GM21360 (cell line): ENCODE measurements around the gene LPIN1.
"Not testable (repeated sequence)": the region's sequence is repeated elsewhere in the genome, so short reads cannot be mapped to it uniquely, and the experiment has no call there.

ENCODE experiments used
- ATAC-seq: cut with Tn5 transposase; IDR thresholded peaks from one replicate; pipeline ENCODE4 v1.9.1; 2021; ENCODE audit warnings: mild to moderate bottlenecking, moderate library complexity; ENCODE audit not compliant: unreplicated experiment

The LPIN1 gene

GRCh38 chr2:11759182-11759975 is 12.9 kb downstream of the LPIN1 start:
- not testable (repeated sequence) for ATAC-seq

DNA sequence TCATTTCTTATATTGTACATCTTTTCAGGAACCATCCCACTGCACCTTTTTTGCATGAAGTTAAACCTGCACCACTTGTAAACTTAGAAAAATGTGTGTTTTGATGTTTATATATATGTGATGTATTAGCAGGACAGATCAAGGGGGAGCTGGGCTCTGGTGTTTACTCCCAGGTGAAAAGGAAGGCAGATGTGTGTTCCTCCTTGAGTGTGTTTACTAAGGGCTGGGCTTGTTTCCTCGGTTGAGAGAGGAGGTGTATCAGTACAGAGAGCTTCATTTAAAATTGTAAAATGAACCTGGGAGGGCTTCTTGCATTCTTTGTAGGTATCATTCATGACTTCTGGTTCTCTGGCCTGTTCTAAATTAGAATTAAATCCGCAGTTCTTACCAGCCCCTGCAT is 14.8 kb downstream of the LPIN1 start:
- ATAC-seq: no peak

DNA sequence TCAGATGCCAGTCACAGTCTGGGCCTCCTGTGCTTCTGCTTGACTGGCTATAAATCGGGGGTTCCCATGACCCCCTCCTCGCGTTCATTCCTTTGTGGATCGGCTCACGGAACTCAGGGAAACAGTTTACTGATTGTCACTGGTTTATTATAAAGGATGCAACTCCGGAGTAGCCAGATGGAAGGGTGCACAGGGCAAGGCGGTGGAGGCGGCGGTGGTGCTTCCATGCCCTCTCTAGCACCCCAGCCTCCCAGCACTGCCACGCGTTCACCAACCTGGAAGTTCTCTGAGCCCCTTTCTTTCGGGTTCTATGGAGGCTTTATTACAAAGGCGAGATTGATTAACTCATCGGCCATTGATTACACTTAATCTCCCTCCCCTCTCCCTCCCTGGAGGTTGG is 15.6 kb downstream of the LPIN1 start:
- ATAC-seq: no peak

GRCh38 chr2:11762799-11763461 is 16.5 kb downstream of the LPIN1 start:
- ATAC-seq: no peak

- ATAC-seq: no peak
These were observed 17.9 kb downstream of the LPIN1 start for GRCh38 chr2:11764359-11764758.

GRCh38 chr2:11764920-11765319 is 18.5 kb downstream of the LPIN1 start:
- no peak for ATAC-seq

DNA sequence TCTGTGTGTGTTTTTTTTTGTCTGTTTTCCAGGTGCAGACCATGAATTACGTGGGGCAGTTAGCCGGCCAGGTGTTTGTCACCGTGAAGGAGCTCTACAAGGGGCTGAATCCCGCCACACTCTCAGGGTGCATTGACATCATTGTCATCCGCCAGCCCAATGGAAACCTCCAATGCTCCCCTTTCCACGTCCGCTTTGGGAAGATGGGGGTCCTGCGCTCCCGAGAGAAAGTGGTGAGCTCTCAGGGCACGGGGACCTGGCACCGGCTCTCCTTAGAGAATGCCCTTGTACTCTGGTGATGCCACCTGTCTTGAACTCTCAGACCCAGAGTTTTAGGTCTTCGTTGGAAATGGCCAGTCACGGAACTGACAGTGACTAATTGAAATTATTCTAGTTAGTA is 19.1 kb downstream of the LPIN1 start:
- ATAC-seq: no peak

DNA sequence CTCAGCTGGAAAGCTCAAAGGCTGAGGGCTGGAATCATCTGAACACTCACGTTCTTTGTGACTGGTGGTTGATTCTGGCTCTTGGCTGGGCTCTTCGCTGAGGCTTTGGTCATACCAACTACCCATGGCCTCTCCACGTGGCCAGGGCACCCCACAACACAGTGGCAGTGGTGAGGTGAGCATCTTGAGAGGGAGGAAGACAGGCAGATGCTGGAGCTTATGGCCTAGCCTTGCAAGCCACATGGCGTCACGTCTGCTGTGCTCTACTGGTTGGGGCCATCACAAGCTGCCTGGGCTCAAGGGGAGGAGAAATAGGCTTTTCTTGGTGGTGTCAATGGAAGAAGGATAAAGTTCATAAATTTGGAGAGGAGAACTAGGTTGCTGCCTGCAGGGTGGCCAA is 19.6 kb downstream of the LPIN1 start:
- no peak for ATAC-seq

DNA sequence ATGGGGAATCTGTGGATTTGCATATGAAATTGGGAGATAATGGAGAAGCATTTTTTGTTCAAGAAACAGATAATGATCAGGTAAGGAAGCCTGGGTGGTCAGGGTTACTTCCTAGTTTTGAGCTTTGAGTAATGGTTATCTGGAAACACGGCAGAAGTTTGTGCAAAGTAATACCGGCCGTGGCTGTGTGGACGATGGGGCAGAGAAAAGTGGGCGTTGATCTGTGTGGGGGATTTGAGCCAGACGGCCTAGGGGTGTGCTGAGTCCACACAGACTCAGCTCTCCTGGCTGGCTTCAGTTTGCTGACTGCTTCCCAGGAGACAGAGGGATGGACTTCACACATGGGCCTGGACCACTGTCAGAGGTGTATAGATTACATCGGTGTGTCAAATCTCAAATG is 21.3 kb downstream of the LPIN1 start:
- ATAC-seq: no peak

DNA sequence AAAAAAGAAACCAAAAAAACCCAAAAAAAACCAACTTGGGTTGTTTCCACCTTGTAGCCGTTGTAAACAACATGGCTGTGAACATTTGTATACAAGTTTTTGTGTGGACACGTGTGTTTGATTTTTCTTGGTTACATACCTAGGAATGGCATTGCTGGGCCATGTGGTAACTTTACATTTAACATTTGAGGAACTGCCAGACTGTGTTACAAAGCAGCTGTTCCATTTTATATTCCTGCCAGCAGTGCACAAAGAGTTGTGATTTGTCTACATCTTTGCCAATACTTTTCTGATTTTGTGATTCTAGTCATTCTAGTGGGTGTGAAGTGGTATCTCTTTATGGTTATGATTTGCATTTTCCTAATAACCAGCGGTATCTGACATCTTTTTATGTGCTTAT is 22.5 kb downstream of the LPIN1 start:
- no peak for ATAC-seq

- ATAC-seq: no peak
These were observed 23.1 kb downstream of the LPIN1 start for GRCh38 chr2:11769516-11769915.

DNA sequence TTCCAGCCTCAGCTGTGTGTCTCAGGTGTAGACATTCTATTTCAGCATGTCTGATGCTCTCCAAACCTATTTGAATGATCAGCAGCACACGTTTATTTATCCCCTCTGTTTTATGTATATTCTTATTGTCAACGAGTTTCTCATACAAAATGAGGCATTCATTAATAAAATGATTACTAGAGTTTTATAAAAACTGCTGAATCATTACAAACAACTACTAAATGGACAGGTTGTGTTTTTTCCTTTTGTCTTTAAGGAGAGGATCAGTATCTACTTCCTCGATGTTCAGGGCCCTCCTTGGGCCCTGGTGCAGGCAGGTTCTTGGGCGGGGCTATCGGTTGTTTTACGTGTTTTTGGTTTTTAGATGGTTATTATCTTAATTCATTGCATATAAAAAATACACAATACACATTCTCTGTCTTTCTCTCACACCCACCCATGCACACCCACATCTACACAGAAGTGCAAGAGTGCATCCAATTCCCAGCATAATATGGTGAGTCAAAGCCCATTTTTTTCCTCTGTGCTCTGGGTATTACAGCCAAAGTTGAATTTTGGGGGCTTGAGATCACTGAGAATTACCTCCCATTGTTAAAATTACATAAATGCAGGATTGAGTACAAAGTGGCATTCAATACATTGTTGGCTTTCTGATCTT is 24.2 kb downstream of the LPIN1 start:
- no peak for ATAC-seq

GRCh38 chr2:11771971-11772615 is 25.7 kb downstream of the LPIN1 start:
- ATAC-seq: no peak

DNA sequence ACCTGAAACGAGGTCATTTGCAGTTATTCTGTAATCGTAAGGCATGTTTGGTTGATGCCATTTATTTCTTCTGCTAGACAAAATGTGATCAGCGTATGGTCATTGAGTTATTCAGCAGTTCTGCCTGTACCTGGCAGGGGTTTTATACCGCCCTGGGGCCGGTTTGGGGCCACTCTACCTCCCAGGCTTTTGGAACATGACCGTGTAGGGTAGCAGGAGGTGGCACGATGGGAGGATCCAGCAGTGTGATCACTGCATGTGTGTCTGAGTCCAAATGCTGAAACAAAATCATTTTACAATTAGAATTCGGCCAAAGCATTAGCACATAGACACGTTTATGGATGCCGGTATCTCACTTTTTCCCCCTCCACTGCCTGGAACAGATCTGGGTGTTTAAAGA is 26.7 kb downstream of the LPIN1 start:
- no peak for ATAC-seq

- no peak for ATAC-seq
These were observed 27.5 kb downstream of the LPIN1 start for GRCh38 chr2:11773747-11774525.

DNA sequence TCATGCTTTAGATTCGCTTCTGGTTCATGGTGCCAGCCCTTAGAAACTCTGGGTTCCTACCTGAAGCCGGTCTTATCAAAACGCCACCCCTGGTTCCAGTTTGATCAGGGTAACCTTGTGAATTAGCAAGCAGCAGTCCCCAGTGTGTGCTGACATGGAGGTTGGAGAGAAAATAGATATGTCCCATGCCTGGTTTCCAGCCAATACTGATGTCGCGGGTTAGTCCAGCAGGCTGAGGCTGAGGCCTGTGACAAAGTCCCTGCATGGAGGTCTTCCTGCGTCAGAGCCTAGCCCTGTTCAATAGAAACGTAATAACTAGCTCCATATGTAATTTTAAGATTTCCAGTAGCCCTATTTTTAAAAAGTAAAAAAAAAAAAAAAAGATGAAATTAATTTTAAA is 28.2 kb downstream of the LPIN1 start:
- no peak for ATAC-seq

DNA sequence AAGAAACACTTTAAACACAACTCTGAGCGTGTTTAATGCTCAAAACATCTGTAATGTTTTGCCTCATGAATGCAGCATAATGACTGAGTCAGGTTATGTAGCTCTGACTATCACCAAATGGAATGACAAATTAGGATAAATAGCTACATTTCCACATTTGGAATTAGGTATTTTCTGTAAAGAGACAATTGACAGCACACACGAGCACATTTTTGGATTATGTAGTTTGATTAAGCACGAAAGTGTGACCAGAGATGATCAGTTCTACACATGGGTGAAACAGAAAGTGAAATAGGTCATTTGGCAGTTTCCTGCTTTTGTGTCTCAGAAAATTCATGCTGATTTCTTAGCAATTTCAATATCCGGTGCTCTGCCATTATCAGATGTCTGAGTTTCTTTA is 29.0 kb downstream of the LPIN1 start:
- peak; percentile 77 for ATAC-seq

DNA sequence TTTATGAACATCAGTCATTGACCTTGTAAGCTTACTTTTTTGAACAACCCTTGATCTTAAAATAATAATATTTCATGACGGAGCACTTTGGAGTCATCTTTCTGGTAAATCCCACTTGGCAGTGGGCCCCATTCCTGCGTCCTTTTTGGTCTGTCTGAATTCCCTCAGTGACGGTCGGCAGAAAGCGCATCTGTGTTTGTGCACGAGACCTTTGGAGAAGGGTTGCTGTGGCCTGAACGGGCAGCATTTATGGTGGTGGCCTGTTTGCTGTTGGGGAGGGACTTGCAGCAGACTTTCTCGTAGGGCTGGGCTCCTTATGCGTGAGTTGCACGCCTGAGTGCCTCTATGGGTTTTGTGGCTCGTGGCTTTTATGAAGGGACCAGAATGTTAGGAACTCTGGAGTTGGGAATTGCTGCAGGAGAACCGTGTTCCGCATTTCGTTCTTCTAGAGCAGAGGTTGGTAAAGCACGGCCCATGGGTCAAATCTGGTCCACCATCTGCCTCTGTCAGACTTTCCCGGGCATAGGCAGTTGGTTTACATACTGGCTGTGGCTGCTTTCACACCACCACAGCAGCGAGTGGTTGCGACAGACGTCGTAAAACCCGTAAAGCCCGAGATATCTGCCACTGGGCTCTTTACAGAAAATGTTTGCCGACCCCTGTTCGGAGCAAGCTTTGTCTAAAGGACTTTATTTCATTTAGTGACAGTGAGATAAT is 30.8 kb downstream of the LPIN1 start:
- no peak for ATAC-seq

DNA sequence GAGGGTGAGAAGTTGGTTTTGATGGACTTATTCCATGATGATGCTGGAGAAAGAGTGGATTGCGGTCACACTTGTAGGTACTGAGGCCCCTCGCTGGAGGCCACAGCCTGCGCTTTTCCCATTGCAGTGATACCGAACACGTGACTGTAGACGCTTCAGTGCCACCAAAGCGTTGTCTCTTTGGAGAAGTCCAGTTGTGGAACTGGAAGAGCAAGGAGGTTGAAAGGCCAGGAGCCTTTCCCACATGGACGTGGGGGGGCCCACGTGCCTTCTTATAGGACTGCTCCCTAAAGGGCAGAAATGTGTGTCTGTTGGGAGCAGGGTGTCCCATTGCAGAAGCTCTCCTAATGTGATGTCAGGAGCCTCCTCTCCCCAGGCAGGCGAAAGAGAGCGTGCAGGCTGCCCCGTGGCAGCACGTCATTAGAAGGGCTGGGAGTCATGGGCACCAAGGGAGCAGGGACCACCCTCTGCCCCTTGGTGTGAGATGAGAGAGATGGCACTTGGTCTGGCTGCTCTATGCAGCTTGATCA is 31.5 kb downstream of the LPIN1 start:
- ATAC-seq: no peak

- ATAC-seq: no peak
These were observed 32.0 kb downstream of the LPIN1 start for GRCh38 chr2:11778416-11778815.
